GM21529 (cell line): ENCODE measurements around the gene UBTD2.
"Not testable (repeated sequence)": the region's sequence is repeated elsewhere in the genome, so short reads cannot be mapped to it uniquely, and the experiment has no call there.

ENCODE experiments used
- ATAC-seq: cut with Tn5 transposase; IDR thresholded peaks from one replicate; pipeline ENCODE4 v1.9.1; 2021; ENCODE audit not compliant: unreplicated experiment

The UBTD2 gene

GRCh38 chr5:172199446-172199845 is 84.1 kb downstream of the UBTD2 start:
- ATAC-seq: no peak

- ATAC-seq: not testable (repeated sequence)
These were observed 85.8 kb downstream of the UBTD2 start for GRCh38 chr5:172197775-172198174.

- ATAC-seq: no peak
These were observed 88.4 kb downstream of the UBTD2 start for GRCh38 chr5:172194985-172195774.

- no peak for ATAC-seq
These were observed 89.7 kb downstream of the UBTD2 start, which contains the start of gene EFCAB9 for GRCh38 chr5:172193872-172194271. Gene EFCAB9 (plus strand): TSS chr5:172194172. CDS start chr5:172194173, 1 bp downstream.

- ATAC-seq: no peak
These were observed 93.8 kb downstream of the UBTD2 start for GRCh38 chr5:172189693-172190296.

- no peak for ATAC-seq
These were observed 94.5 kb downstream of the UBTD2 start for GRCh38 chr5:172188893-172189692.

GRCh38 chr5:172188033-172188892 is 95.3 kb downstream of the UBTD2 start, which contains the start of gene STK10:
Gene STK10 (minus strand): TSS chr5:172188224. CDS start chr5:172188042, 182 bp downstream.
- peak; percentile 75 for ATAC-seq

GRCh38 chr5:172187118-172188032 is 96.2 kb downstream of the UBTD2 start:
- ATAC-seq: peak; percentile 29

GRCh38 chr5:172186114-172186695 is 97.4 kb downstream of the UBTD2 start:
- no peak for ATAC-seq

- no peak for ATAC-seq
These were observed 98.5 kb downstream of the UBTD2 start for GRCh38 chr5:172185096-172185461.

- no peak for ATAC-seq
These were observed 99.7 kb downstream of the UBTD2 start for GRCh38 chr5:172183881-172184280.

- ATAC-seq: no peak
These were observed 101.3 kb downstream of the UBTD2 start for GRCh38 chr5:172182291-172182690.

- ATAC-seq: no peak
These were observed 102.6 kb downstream of the UBTD2 start for GRCh38 chr5:172180936-172181335.

GRCh38 chr5:172178991-172179989 is 104.3 kb downstream of the UBTD2 start:
- peak; percentile 37 for ATAC-seq

- peak; percentile 3 for ATAC-seq
These were observed 105.1 kb downstream of the UBTD2 start for GRCh38 chr5:172178301-172178987.

GRCh38 chr5:172177176-172177575 is 106.4 kb downstream of the UBTD2 start:
- ATAC-seq: no peak

GRCh38 chr5:172175263-172175719 is 108.3 kb downstream of the UBTD2 start:
- ATAC-seq: peak; percentile 48
